ENCODE measurements around the gene TUBB3. TPM values are rescaled to one million over a fixed set of nuclear protein-coding genes. Genes with fewer than 3 reads are reported as not detected.

The TUBB3 gene
- total and polyA plus RNA-seq, 8 donors, result 0.29 to 14.5 (median 3.7) TPM; not detected in 2

DNA sequence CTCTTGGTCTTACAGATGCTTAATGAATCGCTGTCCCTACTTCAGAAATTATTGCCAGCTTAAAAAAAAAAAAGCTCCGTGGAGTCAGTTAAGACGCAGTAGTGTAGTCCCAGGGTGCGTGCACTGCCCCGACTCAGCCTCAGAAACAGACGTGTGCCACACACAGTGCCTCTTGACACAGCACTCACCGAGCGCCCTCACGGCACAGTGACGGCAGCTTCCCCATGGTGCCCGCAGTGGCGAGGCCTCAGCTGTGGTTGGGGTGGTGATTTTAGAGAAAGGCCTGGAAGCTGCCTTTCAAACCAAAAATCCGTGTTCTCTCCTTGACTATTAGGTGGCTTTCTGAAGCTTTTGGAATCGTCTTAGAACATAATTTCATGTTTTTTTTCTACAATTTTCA, 35.9 kb upstream of the TUBB3 start:
- WGBS, 5 donors, result 93 to 98% (median 96%) methylated on average over 14 of the region's 14 CpGs
- Histone ChIP-seq H3K36me3 (peaks cover 86 to 100% (median 100%) of the 10 kb centered on the region in 4 donors), H3K9me3 (no peaks in the 10 kb centered on the region), H3K4me3 (no peak overlapping the region), H3K4me1 (no peaks in the 10 kb centered on the region), H3K27ac (no peak overlapping the region), H3K27me3 (no peaks in the 10 kb centered on the region)
- no peak for TF ChIP-seq EP300 (IDR thresholded peaks at IDR 0.05)
- no peak for TF ChIP-seq POLR2A (IDR thresholded peaks at IDR 0.05)
- TF ChIP-seq, protein P1, sequence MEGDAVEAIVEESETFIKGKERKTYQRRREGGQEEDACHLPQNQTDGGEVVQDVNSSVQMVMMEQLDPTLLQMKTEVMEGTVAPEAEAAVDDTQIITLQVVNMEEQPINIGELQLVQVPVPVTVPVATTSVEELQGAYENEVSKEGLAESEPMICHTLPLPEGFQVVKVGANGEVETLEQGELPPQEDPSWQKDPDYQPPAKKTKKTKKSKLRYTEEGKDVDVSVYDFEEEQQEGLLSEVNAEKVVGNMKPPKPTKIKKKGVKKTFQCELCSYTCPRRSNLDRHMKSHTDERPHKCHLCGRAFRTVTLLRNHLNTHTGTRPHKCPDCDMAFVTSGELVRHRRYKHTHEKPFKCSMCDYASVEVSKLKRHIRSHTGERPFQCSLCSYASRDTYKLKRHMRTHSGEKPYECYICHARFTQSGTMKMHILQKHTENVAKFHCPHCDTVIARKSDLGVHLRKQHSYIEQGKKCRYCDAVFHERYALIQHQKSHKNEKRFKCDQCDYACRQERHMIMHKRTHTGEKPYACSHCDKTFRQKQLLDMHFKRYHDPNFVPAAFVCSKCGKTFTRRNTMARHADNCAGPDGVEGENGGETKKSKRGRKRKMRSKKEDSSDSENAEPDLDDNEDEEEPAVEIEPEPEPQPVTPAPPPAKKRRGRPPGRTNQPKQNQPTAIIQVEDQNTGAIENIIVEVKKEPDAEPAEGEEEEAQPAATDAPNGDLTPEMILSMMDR (IDR thresholded peaks at IDR 0.05), result no peak
- no peak for TF ChIP-seq POLR2AphosphoS5 (IDR thresholded peaks at IDR 0.05)
- no peak for DNase-seq
- intact Hi-C loops (cut with DNase I; ENCODE audit: low total_unique reads), result no loop called here

GRCh38 chr16:89890200-89890599, 32.9 kb upstream of the TUBB3 start:
- Histone ChIP-seq H3K4me3 (no peak overlapping the region), H3K4me1 (no peaks in the 10 kb centered on the region), H3K27me3 (no peaks in the 10 kb centered on the region), H3K27ac (no peak overlapping the region), H3K9me3 (no peaks in the 10 kb centered on the region), H3K36me3 (peaks cover 88 to 100% (median 100%) of the 10 kb centered on the region in 4 donors)
- 83 to 88% (median 87%) methylated on average over 9 of the region's 9 CpGs for WGBS, 5 donors
- TF ChIP-seq, protein P1 (IDR thresholded peaks at IDR 0.05), result no peak
- TF ChIP-seq EP300 (IDR thresholded peaks at IDR 0.05) (no peak), POLR2AphosphoS5 (IDR thresholded peaks at IDR 0.05) (no peak), POLR2A (IDR thresholded peaks at IDR 0.05) (no peak)
- DNase-seq, result no peak
- intact Hi-C loops (cut with DNase I; ENCODE audit: low total_unique reads), result no loop called here

DNA sequence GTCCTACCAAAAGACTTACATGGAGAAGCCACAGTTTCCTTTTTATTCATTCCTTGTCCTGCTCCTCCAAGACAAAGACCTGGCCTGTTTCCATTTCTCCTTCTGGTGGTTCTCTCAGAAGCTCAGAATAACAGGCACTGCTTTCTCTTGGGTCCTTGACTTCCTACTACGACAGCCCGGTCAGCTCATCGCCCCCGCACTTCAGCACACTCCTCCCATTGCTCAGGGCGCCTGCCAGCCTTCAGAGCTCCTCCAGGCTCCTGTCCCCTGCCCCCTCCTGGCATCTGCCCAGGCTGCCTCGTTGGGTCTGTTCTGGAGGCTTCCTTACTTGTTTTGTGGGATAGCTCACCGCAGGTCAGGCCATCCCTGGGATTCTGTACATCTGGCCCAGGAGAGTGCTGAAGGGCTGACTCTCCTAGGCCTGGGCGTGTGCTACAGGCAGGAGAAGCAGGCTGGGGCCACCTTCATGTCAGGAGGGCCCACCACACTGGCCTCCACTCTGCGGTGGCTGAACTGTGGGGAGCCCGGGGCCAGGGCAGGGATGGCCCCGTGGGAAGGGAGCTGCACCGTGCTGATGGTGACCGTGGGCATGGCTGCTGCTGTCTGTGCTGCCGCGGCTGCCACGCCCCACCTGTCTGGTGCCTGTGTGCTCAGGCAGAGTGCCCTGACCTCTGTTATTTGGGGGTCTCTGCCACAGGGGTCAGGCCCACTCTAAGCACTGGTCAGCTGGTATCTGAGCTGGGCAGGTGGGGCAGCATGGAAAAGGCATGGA, 32.1 kb upstream of the TUBB3 start:
- H3K9me3 ChIP-seq, result no peaks in the 10 kb centered on the region
- peak in 1 of 2 donors; percentile 43 for DNase-seq
- intact Hi-C loops (cut with DNase I; ENCODE audit: low total_unique reads), result no loop called here
- 81 to 89% (median 88%) methylated on average over 14 to 16 of the region's 16 CpGs for WGBS, 5 donors
- H3K27me3 ChIP-seq, result no peaks in the 10 kb centered on the region
- H3K4me3 ChIP-seq, result no peak overlapping the region
- peaks cover 88 to 100% (median 100%) of the 10 kb centered on the region in 4 donors for H3K36me3 ChIP-seq
- TF ChIP-seq, protein P1 (IDR thresholded peaks at IDR 0.05), result no peak
- TF ChIP-seq POLR2A (IDR thresholded peaks at IDR 0.05) (no peak), POLR2AphosphoS5 (IDR thresholded peaks at IDR 0.05) (no peak), EP300 (IDR thresholded peaks at IDR 0.05) (no peak)
- no peaks in the 10 kb centered on the region for H3K4me1 ChIP-seq
- H3K27ac ChIP-seq, result no peak overlapping the region

DNA sequence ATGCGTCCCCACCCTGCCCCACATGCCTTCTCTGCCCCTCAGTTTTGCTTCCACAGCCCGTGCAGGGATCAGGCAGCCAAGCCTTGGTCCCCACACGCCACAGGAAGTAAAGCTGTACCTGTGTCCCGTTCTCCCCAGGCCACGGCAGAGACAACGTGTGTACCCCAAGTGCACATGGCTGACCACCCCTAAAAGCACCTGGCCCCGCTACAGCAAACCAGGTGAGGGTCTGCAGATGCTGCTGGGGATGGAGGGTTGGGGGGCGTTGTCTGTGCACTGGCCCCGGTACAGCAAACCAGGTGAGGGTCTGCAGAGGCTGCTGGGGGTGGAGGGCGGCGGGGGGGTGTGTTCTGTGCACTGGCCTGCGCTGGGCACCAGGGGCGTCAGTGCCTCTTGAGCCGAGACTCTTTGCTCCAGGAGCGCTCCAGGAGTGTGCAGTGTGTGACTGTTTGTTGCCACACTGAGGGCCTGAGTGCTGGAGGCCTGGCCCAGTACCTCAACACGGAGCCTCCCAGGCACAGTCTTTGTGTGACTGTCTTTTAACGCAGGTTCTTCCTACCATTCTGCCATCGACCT, 31.0 kb upstream of the TUBB3 start:
- TF ChIP-seq POLR2AphosphoS5 (IDR thresholded peaks at IDR 0.05) (no peak), POLR2A (IDR thresholded peaks at IDR 0.05) (no peak), EP300 (IDR thresholded peaks at IDR 0.05) (no peak)
- TF ChIP-seq, protein P1 (IDR thresholded peaks at IDR 0.05), result no peak
- no peaks in the 10 kb centered on the region for H3K4me1 ChIP-seq
- intact Hi-C loops (cut with DNase I; ENCODE audit: low total_unique reads), result no loop called here
- H3K4me3 ChIP-seq, result no peak overlapping the region
- DNase-seq, result no peak
- H3K27ac ChIP-seq, result no peak overlapping the region
- WGBS, 5 donors, result 88 to 94% (median 92%) methylated on average over 12 to 18 of the region's 18 CpGs
- peaks cover 89 to 100% (median 100%) of the 10 kb centered on the region in 4 donors for H3K36me3 ChIP-seq
- H3K9me3 ChIP-seq, result no peaks in the 10 kb centered on the region
- no peaks in the 10 kb centered on the region for H3K27me3 ChIP-seq

Measured in stomach (tissue), 9 donors.